ENCODE data around the gene STON1. TPM values are rescaled to one million over a fixed set of nuclear protein-coding genes. Genes with fewer than 3 reads are reported as not detected.

Gene STON1
- total RNA-seq, 1 experiment from 2014 or later = 1.5 TPM

GRCh38 chr2:48525269-48525943 lies 4.5 kb upstream of the STON1 start:
- no peak overlapping the region for H3K4me3 Mint-ChIP-seq (ENCODE audit: unreplicated experiment)
- no TSS peak for BruUV-seq (replicated peaks)
- no peaks in the 10 kb centered on the region for H3K9me3 Mint-ChIP-seq (ENCODE audit: unreplicated experiment)
- no peaks in the 10 kb centered on the region for H3K9me3 ChIP-seq
- TF ChIP-seq, protein P1, sequence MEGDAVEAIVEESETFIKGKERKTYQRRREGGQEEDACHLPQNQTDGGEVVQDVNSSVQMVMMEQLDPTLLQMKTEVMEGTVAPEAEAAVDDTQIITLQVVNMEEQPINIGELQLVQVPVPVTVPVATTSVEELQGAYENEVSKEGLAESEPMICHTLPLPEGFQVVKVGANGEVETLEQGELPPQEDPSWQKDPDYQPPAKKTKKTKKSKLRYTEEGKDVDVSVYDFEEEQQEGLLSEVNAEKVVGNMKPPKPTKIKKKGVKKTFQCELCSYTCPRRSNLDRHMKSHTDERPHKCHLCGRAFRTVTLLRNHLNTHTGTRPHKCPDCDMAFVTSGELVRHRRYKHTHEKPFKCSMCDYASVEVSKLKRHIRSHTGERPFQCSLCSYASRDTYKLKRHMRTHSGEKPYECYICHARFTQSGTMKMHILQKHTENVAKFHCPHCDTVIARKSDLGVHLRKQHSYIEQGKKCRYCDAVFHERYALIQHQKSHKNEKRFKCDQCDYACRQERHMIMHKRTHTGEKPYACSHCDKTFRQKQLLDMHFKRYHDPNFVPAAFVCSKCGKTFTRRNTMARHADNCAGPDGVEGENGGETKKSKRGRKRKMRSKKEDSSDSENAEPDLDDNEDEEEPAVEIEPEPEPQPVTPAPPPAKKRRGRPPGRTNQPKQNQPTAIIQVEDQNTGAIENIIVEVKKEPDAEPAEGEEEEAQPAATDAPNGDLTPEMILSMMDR (IDR thresholded peaks at IDR 0.05; ENCODE audit: insufficient read depth in 1 of 2, low read depth in 1 of 2, low read length in 1 of 2, severe bottlenecking in 1 of 2, unreplicated experiment in 1 of 2) = no peak
- POLR2A ChIA-PET = no interaction called here
- no peaks in the 10 kb centered on the region for H3K27me3 Mint-ChIP-seq (ENCODE audit: insufficient read depth, unreplicated experiment)
- H3K4me3 ChIP-seq (ENCODE audit: low read depth, low read length) = no peak overlapping the region
- H3K36me3 ChIP-seq (ENCODE audit: control insufficient read depth, insufficient read depth, low read length) = no peaks in the 10 kb centered on the region
- no peaks in the 10 kb centered on the region for H3K27me3 ChIP-seq (replicated peaks; ENCODE audit: control insufficient read depth, insufficient read depth, low read length)
- H3K4me1 ChIP-seq = no peaks in the 10 kb centered on the region
- DNase-seq = no peak
- intact Hi-C loops (cut with micrococcal nuclease; ENCODE audit: unreplicated experiment) = no loop called here
- H3K36me3 Mint-ChIP-seq (ENCODE audit: insufficient read depth, unreplicated experiment) = peaks cover 37% of the 10 kb centered on the region
- no peak overlapping the region for H3K27ac Mint-ChIP-seq (ENCODE audit: unreplicated experiment)
- CTCF ChIA-PET = no interaction called here
- H3K4me1 Mint-ChIP-seq (ENCODE audit: low read depth, unreplicated experiment) = peaks cover 7% of the 10 kb centered on the region

- Histone ChIP-seq H3K4me1 (no peaks in the 10 kb centered on the region), H3K36me3 (ENCODE audit: control insufficient read depth, insufficient read depth, low read length) (no peaks in the 10 kb centered on the region), H3K4me3 (ENCODE audit: low read depth, low read length) (no peak overlapping the region), H3K27me3 (replicated peaks; ENCODE audit: control insufficient read depth, insufficient read depth, low read length) (no peaks in the 10 kb centered on the region), H3K9me3 (no peaks in the 10 kb centered on the region)
- H3K27ac Mint-ChIP-seq (ENCODE audit: unreplicated experiment) = no peak overlapping the region
- no TSS peak for BruUV-seq (replicated peaks)
- no peak for DNase-seq
- CTCF ChIA-PET = no interaction called here
- no peaks in the 10 kb centered on the region for H3K9me3 Mint-ChIP-seq (ENCODE audit: unreplicated experiment)
- no peaks in the 10 kb centered on the region for H3K27me3 Mint-ChIP-seq (ENCODE audit: insufficient read depth, unreplicated experiment)
- no peak overlapping the region for H3K4me3 Mint-ChIP-seq (ENCODE audit: unreplicated experiment)
- H3K36me3 Mint-ChIP-seq (ENCODE audit: insufficient read depth, unreplicated experiment) = peaks cover 29% of the 10 kb centered on the region
- intact Hi-C loops (cut with micrococcal nuclease; ENCODE audit: unreplicated experiment) = no loop called here
- peaks cover 7% of the 10 kb centered on the region for H3K4me1 Mint-ChIP-seq (ENCODE audit: low read depth, unreplicated experiment)
- TF ChIP-seq, protein P1 (IDR thresholded peaks at IDR 0.05; ENCODE audit: insufficient read depth in 1 of 2, low read depth in 1 of 2, low read length in 1 of 2, severe bottlenecking in 1 of 2, unreplicated experiment in 1 of 2) = no peak
- POLR2A ChIA-PET = interaction anchor here (0.8 kb wide), 1 partner anchor 13 kb away, joined by 5 read pairs; no protein-coding TSS in a partner anchor
Measured at GRCh38 chr2:48527226-48527885, 2.6 kb upstream of the STON1 start.

GRCh38 chr2:48528431-48528830 lies 1.5 kb upstream of the STON1 start:
- Mint-ChIP-seq H3K4me3 (ENCODE audit: unreplicated experiment) (no peak overlapping the region), H3K36me3 (ENCODE audit: insufficient read depth, unreplicated experiment) (peaks cover 23% of the 10 kb centered on the region), H3K27me3 (ENCODE audit: insufficient read depth, unreplicated experiment) (no peaks in the 10 kb centered on the region), H3K27ac (ENCODE audit: unreplicated experiment) (no peak overlapping the region), H3K4me1 (ENCODE audit: low read depth, unreplicated experiment) (peaks cover 7% of the 10 kb centered on the region), H3K9me3 (ENCODE audit: unreplicated experiment) (no peaks in the 10 kb centered on the region)
- Histone ChIP-seq H3K36me3 (ENCODE audit: control insufficient read depth, insufficient read depth, low read length) (no peaks in the 10 kb centered on the region), H3K9me3 (no peaks in the 10 kb centered on the region), H3K27me3 (replicated peaks; ENCODE audit: control insufficient read depth, insufficient read depth, low read length) (no peaks in the 10 kb centered on the region), H3K4me1 (no peaks in the 10 kb centered on the region), H3K4me3 (ENCODE audit: low read depth, low read length) (no peak overlapping the region)
- no peak for DNase-seq
- ChIA-PET CTCF (no interaction called here), POLR2A (no interaction called here)
- intact Hi-C loops (cut with micrococcal nuclease; ENCODE audit: unreplicated experiment) = no loop called here
- TF ChIP-seq, protein P1 (IDR thresholded peaks at IDR 0.05; ENCODE audit: insufficient read depth in 1 of 2, low read depth in 1 of 2, low read length in 1 of 2, severe bottlenecking in 1 of 2, unreplicated experiment in 1 of 2) = no peak
- no TSS peak for BruUV-seq (replicated peaks)

Data from Caco-2 (cell line).